ENCODE measurements around the gene TBCB.

TBCB gene

DNA sequence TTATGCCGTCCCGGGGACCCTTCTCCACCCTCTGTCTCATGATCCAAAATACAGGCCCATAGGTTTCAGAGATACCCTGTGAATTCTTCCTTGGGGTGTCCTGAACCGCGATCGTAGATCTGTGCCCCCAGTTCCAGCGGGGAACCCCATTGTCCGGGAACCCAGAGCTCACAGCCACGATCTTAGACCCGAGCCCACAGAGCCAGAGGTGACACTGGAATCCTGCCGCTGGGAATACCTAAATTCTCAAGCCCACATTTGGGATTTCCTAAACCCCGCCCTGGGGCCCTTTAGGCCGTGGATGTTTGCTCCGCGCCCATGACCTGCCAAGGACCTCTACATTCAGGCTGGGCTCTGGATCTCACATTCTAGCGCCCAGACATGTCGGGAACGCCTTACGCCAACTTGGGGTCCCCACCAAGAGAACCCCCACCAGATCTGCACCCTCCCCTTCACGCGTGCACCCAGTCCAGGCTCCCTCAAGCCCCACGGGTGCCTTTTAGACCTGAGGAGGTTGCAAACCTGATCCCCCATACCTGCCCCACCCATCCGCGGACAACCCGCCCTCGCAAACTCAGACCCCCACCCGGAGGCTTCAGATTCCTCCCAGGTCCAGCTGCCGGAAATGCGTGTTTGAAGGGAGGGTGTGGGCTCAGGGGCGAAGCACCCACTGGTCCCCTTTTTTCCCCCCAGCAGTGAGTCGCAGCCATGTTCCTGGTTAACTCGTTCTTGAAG is 25.2 kb downstream of the TBCB start (continued):
- TF ChIP-seq, protein P1, sequence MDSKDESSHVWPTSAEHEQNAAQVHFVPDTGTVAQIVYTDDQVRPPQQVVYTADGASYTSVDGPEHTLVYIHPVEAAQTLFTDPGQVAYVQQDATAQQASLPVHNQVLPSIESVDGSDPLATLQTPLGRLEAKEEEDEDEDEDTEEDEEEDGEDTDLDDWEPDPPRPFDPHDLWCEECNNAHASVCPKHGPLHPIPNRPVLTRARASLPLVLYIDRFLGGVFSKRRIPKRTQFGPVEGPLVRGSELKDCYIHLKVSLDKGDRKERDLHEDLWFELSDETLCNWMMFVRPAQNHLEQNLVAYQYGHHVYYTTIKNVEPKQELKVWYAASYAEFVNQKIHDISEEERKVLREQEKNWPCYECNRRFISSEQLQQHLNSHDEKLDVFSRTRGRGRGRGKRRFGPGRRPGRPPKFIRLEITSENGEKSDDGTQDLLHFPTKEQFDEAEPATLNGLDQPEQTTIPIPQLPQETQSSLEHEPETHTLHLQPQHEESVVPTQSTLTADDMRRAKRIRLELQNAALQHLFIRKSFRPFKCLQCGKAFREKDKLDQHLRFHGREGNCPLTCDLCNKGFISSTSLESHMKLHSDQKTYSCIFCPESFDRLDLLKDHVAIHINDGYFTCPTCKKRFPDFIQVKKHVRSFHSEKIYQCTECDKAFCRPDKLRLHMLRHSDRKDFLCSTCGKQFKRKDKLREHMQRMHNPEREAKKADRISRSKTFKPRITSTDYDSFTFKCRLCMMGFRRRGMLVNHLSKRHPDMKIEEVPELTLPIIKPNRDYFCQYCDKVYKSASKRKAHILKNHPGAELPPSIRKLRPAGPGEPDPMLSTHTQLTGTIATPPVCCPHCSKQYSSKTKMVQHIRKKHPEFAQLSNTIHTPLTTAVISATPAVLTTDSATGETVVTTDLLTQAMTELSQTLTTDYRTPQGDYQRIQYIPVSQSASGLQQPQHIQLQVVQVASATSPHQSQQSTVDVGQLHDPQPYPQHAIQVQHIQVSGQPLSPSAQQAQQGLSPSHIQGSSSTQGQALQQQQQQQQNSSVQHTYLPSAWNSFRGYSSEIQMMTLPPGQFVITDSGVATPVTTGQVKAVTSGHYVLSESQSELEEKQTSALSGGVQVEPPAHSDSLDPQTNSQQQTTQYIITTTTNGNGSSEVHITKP (tag by site-specific recombination; IDR thresholded peaks at IDR 0.05) = no peak; the same call in 1 of the 2 replicates
- TF ChIP-seq IKZF3 (tag by site-specific recombination; IDR thresholded peaks at IDR 0.05) = no peak; the same call in 1 of the 2 replicates
- no peak for TF ChIP-seq FEZF1 (tag by site-specific recombination; IDR thresholded peaks at IDR 0.05)
- TF ChIP-seq HOXA7 (CRISPR knock-in tag; IDR thresholded peaks at IDR 0.05; ENCODE audit: borderline replicate concordance) = no peak
- TF ChIP-seq ZNF830 (tag by site-specific recombination; IDR thresholded peaks at IDR 0.05; ENCODE audit: low read depth) = no peak
- no peak for TF ChIP-seq ZNF266 (tag by site-specific recombination; IDR thresholded peaks at IDR 0.05; ENCODE audit: low read depth)
- TF ChIP-seq, protein P2, sequence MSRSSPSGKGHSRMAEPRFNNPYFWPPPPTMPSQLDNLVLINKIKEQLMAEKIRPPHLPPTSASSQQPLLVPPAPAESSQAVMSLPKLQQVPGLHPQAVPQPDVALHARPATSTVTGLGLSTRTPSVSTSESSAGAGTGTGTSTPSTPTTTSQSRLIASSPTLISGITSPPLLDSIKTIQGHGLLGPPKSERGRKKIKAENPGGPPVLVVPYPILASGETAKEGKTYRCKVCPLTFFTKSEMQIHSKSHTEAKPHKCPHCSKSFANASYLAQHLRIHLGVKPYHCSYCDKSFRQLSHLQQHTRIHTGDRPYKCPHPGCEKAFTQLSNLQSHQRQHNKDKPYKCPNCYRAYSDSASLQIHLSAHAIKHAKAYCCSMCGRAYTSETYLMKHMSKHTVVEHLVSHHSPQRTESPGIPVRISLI (tag by site-specific recombination; IDR thresholded peaks at IDR 0.05) = no peak
- TF ChIP-seq SALL2 (tag by site-specific recombination; IDR thresholded peaks at IDR 0.05; ENCODE audit: borderline replicate concordance) = no peak
- no peak for TF ChIP-seq ZNF214 (tag by site-specific recombination; IDR thresholded peaks at IDR 0.05; ENCODE audit: borderline replicate concordance)
- peak; percentile 90 for TF ChIP-seq KLF17 (tag by site-specific recombination; IDR thresholded peaks at IDR 0.05)
- 0 out of 2 replicates have a peak, but pooled peaks have one; percentile 12 for TF ChIP-seq ZSCAN16 (tag by site-specific recombination; IDR thresholded peaks at IDR 0.05)
- no peak for TF ChIP-seq ZNF791 (tag by site-specific recombination; IDR thresholded peaks at IDR 0.05)
- no peak for TF ChIP-seq ZSCAN18 (tag by site-specific recombination; IDR thresholded peaks at IDR 0.05)
- no peak for TF ChIP-seq ZNF354C (tag by site-specific recombination; IDR thresholded peaks at IDR 0.05; ENCODE audit: borderline replicate concordance, low read depth)
- TF ChIP-seq ZBTB20 (tag by site-specific recombination; IDR thresholded peaks at IDR 0.05) = peak; percentile 98
- no peak for TF ChIP-seq ZNF169 (tag by site-specific recombination; IDR thresholded peaks at IDR 0.05)
- TF ChIP-seq ZNF239 (tag by site-specific recombination; IDR thresholded peaks at IDR 0.05) = no peak
- TF ChIP-seq ZSCAN30 (tag by site-specific recombination; IDR thresholded peaks at IDR 0.05) = no peak
- TF ChIP-seq GLIS1 (tag by site-specific recombination; IDR thresholded peaks at IDR 0.05) = no peak; the same call in 1 of the 2 replicates
- TF ChIP-seq, protein P3, sequence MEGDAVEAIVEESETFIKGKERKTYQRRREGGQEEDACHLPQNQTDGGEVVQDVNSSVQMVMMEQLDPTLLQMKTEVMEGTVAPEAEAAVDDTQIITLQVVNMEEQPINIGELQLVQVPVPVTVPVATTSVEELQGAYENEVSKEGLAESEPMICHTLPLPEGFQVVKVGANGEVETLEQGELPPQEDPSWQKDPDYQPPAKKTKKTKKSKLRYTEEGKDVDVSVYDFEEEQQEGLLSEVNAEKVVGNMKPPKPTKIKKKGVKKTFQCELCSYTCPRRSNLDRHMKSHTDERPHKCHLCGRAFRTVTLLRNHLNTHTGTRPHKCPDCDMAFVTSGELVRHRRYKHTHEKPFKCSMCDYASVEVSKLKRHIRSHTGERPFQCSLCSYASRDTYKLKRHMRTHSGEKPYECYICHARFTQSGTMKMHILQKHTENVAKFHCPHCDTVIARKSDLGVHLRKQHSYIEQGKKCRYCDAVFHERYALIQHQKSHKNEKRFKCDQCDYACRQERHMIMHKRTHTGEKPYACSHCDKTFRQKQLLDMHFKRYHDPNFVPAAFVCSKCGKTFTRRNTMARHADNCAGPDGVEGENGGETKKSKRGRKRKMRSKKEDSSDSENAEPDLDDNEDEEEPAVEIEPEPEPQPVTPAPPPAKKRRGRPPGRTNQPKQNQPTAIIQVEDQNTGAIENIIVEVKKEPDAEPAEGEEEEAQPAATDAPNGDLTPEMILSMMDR (tag by site-specific recombination; IDR thresholded peaks at IDR 0.05) = no peak
- no peak for TF ChIP-seq ZNF514 (tag by site-specific recombination; IDR thresholded peaks at IDR 0.05)
- peak; percentile 54 for TF ChIP-seq EGR2 (tag by site-specific recombination; IDR thresholded peaks at IDR 0.05; ENCODE audit: low read depth)
- TF ChIP-seq BCL6B (tag by site-specific recombination; IDR thresholded peaks at IDR 0.05) = no peak
- TF ChIP-seq, protein P4, sequence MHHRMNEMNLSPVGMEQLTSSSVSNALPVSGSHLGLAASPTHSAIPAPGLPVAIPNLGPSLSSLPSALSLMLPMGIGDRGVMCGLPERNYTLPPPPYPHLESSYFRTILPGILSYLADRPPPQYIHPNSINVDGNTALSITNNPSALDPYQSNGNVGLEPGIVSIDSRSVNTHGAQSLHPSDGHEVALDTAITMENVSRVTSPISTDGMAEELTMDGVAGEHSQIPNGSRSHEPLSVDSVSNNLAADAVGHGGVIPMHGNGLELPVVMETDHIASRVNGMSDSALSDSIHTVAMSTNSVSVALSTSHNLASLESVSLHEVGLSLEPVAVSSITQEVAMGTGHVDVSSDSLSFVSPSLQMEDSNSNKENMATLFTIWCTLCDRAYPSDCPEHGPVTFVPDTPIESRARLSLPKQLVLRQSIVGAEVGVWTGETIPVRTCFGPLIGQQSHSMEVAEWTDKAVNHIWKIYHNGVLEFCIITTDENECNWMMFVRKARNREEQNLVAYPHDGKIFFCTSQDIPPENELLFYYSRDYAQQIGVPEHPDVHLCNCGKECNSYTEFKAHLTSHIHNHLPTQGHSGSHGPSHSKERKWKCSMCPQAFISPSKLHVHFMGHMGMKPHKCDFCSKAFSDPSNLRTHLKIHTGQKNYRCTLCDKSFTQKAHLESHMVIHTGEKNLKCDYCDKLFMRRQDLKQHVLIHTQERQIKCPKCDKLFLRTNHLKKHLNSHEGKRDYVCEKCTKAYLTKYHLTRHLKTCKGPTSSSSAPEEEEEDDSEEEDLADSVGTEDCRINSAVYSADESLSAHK (tag by site-specific recombination; IDR thresholded peaks at IDR 0.05) = peak; percentile 18; the same call in 1 of the 2 replicates

Measured in HEK293 (cell line).